Heart left ventricle (tissue), 13 donors: Measurements from ENCODE around the gene MED12L.
A peak's percentile ranks its signal among the peaks of the same experiment; 100 is the strongest.

Experiments
- CTCF ChIP-seq, 12 donors: fragments of 200-600 bp; sonication (generic) in 4 of 12; IDR thresholded peaks; one replicate each; pipeline versions ENCODE4 v1.5.0 to v1.8.0; 2018 to 2022; ENCODE audit warnings: antibody characterized with exemption in 12 of 12, mild to moderate bottlenecking in 5 of 12
- POLR2A ChIP-seq, 2 donors: fragments of 450-650 bp; IDR thresholded peaks; one replicate each; pipeline ENCODE4 v1.6.1; 2017; ENCODE audit warnings: antibody characterized with exemption in 2 of 2, mild to moderate bottlenecking in 2 of 2, moderate library complexity in 2 of 2
- donor health status: ischemic (EF 13 %, LVEDD 7.1; RV severe dilation, severe dysfunction).
- donor health status: DM: no; HTN: yes; CAD: no.
- donor health status: DM: no; HTN: no; CAD: no.
- donor health status: ischemic (EF 25% LVEDD 6.9; RV normal size, moderate dysfunction).
- donor health status: ischemic (EF 25% LVEDD 5.7; RV mildly dilated, moderate dysfunction).
- donor health status: ischemic (EF 35%, LVEDD 5.7; RV mildly dilated, moderate dysfunction).
- donor health status: nonischemic (EF 11% LVEDD 7.7; RV severe dilation, severe dysfunction).
- donor health status: DM: yes; HTN: yes; CAD: no.
- donor health status: PGD.
- donor health status: ischemic (EF 29% LVEDD 5.4; RV normal size, mild dysfunction).
- donor health status: nonischemic (EF 23%, LVEDD 6.1; RV moderate dilation, normal function).

GRCh38 chr3:151166161-151166560 lies 80.7 kb downstream of the MED12L start:
- TF ChIP-seq CTCF (IDR thresholded peaks at IDR 0.05) (peak in 1 of 12 donors; percentile 17), POLR2A (IDR thresholded peaks at IDR 0.05) (no peak)
